A204.1 (cell line): Measurements from ENCODE around the gene OR4D1.

Source experiments
- FAIRE-seq: peaks from 2 replicates; lab custom pipeline; 2012; peaks lifted over from hg19 to GRCh38; lab: Jason Lieb, UNC

Gene OR4D1

GRCh38 chr17:58156839-58157803 lies 8.9 kb downstream of the OR4D1 start:
- FAIRE-seq: no peak

- no peak for FAIRE-seq
Observed at GRCh38 chr17:58158181-58158580, 10.0 kb downstream of the OR4D1 start.

DNA sequence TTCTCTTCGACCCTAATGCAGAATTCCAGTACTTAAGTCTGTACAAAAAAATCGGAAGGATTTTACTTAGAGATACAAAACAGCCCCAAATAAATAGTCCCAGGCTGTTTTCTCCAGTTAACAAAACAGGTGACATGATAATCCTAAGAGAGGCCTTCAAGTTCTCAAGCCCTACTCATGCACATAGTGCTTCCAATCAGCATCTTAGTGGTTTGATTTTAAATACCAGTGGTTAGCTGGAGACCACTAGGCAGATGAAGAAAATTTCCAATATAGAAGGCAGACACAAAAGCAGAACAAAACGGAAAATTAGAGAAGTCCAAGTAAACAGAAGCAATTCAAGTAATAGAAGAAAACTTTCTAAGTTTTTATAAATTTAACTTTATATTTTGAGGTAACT lies 13.4 kb downstream of the OR4D1 start:
- no peak for FAIRE-seq

- no peak for FAIRE-seq
Observed at GRCh38 chr17:58165981-58166380, 17.8 kb downstream of the OR4D1 start.

DNA sequence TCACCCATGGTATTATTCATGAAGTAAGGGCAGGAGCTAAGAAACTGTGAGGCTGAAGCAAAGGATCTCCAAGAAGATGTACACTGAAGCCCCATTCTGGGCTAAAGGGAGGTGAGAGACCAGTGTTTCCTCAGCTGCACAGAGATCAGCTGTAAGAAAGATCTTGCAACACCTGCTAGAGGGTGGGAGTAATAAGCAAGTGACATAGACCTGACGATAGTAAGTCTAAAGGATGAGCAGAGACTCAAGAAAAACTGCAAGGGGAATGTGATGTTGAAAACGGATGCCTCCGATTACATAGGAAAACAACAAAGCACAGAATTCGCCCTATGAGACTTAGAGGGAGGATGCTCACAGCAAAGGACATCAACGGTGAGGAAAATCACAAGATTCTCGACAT lies 18.5 kb downstream of the OR4D1 start, which contains the start of gene OR4D2:
Gene OR4D2, plus strand, starts transcription at position 301 of the 400 bp plus-strand sequence. CDS start 2,674 bp downstream, outside the sequence.
- FAIRE-seq: no peak

GRCh38 chr17:58170622-58171021 lies 22.4 kb downstream of the OR4D1 start:
- FAIRE-seq: no peak

DNA sequence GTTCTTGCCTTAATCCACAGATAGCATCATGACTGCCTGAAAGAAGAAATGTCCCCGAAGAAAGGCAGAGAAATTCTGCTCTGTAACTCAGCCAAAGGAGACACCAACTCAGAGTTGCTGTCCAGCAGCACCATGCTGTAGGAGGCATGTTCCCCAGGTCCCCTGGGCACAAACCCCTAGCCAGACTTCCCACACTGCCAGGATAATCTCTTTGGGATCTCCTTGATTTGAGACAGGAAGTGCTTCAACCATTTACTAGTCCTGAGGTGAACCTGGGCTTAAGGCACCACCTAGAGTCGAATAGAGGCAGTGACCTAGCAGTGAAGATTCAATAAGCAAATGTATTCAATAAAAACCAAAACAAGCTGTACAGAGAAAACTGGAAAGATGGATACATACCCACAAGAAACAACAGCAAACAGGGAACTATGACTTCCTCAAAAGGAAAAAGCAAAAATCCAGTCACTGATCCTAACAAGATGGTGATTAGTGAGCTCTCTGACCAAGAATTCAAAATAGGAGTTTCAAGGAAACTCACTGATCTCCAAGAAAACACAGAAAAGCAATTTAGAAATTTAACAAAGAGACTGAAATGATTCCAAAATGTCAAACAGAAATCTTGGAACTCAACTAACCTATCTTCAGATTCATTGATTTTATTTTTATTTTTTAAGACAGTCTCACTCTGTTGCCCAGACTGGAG lies 24.3 kb downstream of the OR4D1 start:
- FAIRE-seq: no peak

GRCh38 chr17:58174871-58175270 lies 26.7 kb downstream of the OR4D1 start:
- FAIRE-seq: no peak

GRCh38 chr17:58176200-58176599 lies 28.0 kb downstream of the OR4D1 start:
- no peak for FAIRE-seq

GRCh38 chr17:58181796-58182195 lies 33.6 kb downstream of the OR4D1 start:
- no peak for FAIRE-seq

- FAIRE-seq: no peak
Observed at GRCh38 chr17:58183514-58183913, 35.3 kb downstream of the OR4D1 start.

GRCh38 chr17:58184308-58184985 lies 36.3 kb downstream of the OR4D1 start:
- FAIRE-seq: no peak

GRCh38 chr17:58184986-58185761 lies 37.0 kb downstream of the OR4D1 start:
- FAIRE-seq: no peak

DNA sequence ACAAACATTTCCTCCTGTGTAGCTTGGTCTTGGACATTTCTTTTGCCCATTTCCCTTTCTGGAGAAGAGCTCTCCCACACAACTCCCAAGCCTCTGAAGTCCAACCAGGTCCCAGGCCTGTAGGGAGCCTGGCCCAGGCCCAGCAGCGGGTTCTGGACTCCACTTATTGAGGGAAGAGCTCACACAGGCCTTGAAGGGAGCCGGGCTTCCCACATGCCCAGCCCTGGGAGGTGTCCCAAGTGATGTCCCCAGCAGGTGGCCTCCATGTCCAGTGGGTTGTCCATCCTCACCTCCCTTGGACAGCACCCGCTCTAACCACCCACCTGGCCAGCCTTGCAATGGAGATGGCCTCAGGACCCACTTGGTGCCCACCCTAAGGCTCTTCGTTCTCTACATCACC lies 38.4 kb downstream of the OR4D1 start:
- FAIRE-seq: no peak

- no peak for FAIRE-seq
Observed at GRCh38 chr17:58187063-58187462, 38.9 kb downstream of the OR4D1 start.

- no peak for FAIRE-seq
Observed at GRCh38 chr17:58187675-58188074, 39.5 kb downstream of the OR4D1 start.

DNA sequence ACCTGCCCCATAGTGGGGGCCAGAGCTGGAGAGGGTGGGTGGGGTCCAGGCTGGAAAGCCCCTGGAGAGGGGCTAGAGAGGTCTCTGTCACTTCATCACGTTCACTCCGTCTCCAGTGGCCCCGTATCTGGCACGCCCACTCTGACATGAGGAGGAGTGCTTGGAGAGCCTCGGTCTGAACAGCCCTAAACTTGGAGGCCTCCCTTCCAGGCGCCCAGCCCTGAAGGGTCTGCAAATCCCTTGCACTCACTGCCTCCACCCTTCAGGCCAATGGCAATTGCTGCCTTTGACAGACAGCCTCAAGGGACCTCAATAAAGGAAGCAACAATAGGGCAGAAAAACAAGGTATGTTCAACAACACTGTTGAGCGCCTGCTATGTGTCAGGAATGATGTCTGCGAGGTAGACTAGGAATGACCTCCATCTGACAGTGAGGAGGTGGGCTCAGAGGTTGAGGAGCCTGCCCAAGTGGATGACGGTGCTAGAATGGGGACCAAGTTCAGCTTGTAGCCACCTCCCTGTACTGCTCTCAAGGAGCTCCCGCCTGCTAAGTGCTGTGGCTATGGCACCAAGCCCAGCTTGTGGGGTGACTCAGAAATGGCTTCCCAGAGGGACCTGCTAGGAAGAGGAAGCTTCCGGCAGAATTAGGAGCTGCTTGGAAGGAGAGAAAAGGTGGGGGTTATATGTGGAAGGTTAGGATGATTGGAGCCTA lies 41.4 kb downstream of the OR4D1 start:
- FAIRE-seq: no peak

GRCh38 chr17:58191241-58191896 lies 43.2 kb downstream of the OR4D1 start:
- no peak for FAIRE-seq

- FAIRE-seq: no peak
Observed at GRCh38 chr17:58192612-58193011, 44.4 kb downstream of the OR4D1 start, which contains the start of gene EPX. Gene EPX (plus strand): TSS chr17:58192726. CDS start chr17:58192847, 121 bp downstream.

GRCh38 chr17:58193641-58194255 lies 45.6 kb downstream of the OR4D1 start:
- no peak for FAIRE-seq
